PC-3 (cell line): ENCODE results near the gene SLC43A3.
"Not testable (repeated sequence)": the region's sequence is repeated elsewhere in the genome, so short reads cannot be mapped to it uniquely, and the experiment has no call there.

Source experiments
- EZH2phosphoT487 ChIP-seq: fragments of 300-600 bp; sonication (generic); IDR thresholded peaks from 2 replicates; pipeline ENCODE4 v1.6.1; 2018; ENCODE audit warnings: mild to moderate bottlenecking, antibody characterized with exemption, low read length, borderline replicate concordance
- TF ChIP-seq, protein P1 (sequence below): fragments of 300-600 bp; sonication (generic); conservative IDR thresholded peaks from 2 replicates; pipeline ENCODE4 v1.5.1; 2017; ENCODE audit warnings: antibody characterized with exemption, low read depth, mild to moderate bottlenecking, low read length

DNA sequence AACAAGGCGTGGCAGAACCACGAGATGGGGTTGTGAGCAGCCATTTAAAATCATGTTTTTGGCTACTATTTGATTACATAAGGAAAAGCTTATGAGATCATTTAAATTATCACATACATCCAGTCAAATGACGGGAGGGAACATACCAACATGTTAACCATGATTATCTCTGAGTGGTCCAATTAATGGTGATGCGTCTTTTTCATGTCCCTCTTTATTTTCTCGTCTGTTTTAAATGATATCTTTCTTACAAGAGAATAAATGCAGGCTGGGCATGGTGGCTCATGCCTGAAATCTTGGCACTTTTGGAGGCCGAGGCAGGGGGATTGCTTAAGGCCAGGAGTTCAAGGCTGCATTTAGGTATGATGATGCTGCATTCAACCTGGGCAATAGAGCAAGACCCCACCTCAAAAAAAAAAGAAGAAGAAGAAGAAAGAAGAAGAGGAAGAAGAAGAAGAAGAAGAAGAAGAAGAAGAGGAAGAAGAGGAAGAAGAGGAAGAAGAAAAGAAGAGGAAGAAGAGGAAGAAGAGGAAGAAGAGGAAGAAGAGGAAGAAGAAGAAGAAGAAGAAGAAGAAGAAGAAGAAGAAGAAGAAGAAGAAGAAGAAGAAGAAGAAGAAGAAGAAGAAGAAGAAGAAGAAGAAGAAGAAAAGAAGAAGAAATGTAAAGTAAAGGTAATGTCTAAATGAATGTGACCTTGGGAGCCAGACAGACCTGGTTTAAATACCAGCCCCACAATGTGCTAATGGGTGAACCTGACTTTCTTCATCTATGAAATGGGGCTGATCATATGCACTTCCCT, 23.7 kb downstream of the SLC43A3 start:
- TF ChIP-seq, protein P1, sequence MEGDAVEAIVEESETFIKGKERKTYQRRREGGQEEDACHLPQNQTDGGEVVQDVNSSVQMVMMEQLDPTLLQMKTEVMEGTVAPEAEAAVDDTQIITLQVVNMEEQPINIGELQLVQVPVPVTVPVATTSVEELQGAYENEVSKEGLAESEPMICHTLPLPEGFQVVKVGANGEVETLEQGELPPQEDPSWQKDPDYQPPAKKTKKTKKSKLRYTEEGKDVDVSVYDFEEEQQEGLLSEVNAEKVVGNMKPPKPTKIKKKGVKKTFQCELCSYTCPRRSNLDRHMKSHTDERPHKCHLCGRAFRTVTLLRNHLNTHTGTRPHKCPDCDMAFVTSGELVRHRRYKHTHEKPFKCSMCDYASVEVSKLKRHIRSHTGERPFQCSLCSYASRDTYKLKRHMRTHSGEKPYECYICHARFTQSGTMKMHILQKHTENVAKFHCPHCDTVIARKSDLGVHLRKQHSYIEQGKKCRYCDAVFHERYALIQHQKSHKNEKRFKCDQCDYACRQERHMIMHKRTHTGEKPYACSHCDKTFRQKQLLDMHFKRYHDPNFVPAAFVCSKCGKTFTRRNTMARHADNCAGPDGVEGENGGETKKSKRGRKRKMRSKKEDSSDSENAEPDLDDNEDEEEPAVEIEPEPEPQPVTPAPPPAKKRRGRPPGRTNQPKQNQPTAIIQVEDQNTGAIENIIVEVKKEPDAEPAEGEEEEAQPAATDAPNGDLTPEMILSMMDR, result not testable (repeated sequence)
- not testable (repeated sequence) for TF ChIP-seq EZH2phosphoT487
